ENCODE measurements around the gene EDNRA.

GRCh38 chr4:147525494-147526271 lies 44.8 kb downstream of the EDNRA start:
- no peak for TF ChIP-seq POLR2AphosphoS5 (IDR thresholded peaks at IDR 0.05)
- TF ChIP-seq, protein P1, sequence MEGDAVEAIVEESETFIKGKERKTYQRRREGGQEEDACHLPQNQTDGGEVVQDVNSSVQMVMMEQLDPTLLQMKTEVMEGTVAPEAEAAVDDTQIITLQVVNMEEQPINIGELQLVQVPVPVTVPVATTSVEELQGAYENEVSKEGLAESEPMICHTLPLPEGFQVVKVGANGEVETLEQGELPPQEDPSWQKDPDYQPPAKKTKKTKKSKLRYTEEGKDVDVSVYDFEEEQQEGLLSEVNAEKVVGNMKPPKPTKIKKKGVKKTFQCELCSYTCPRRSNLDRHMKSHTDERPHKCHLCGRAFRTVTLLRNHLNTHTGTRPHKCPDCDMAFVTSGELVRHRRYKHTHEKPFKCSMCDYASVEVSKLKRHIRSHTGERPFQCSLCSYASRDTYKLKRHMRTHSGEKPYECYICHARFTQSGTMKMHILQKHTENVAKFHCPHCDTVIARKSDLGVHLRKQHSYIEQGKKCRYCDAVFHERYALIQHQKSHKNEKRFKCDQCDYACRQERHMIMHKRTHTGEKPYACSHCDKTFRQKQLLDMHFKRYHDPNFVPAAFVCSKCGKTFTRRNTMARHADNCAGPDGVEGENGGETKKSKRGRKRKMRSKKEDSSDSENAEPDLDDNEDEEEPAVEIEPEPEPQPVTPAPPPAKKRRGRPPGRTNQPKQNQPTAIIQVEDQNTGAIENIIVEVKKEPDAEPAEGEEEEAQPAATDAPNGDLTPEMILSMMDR (IDR thresholded peaks at IDR 0.05) = no peak
- no peak for TF ChIP-seq POLR2A (IDR thresholded peaks at IDR 0.05)
- no peak for TF ChIP-seq EP300 (IDR thresholded peaks at IDR 0.05)
